SW480 (cell line): ENCODE results near the gene HNRNPA3.
"Not testable (repeated sequence)": the region's sequence is repeated elsewhere in the genome, so short reads cannot be mapped to it uniquely, and the experiment has no call there.

Experiments
- DNase-seq: peaks from one replicate; pipeline ENCODE4 v3.0.0-alpha.2; 2016; ENCODE audit warnings: low spot score

HNRNPA3 gene

DNA sequence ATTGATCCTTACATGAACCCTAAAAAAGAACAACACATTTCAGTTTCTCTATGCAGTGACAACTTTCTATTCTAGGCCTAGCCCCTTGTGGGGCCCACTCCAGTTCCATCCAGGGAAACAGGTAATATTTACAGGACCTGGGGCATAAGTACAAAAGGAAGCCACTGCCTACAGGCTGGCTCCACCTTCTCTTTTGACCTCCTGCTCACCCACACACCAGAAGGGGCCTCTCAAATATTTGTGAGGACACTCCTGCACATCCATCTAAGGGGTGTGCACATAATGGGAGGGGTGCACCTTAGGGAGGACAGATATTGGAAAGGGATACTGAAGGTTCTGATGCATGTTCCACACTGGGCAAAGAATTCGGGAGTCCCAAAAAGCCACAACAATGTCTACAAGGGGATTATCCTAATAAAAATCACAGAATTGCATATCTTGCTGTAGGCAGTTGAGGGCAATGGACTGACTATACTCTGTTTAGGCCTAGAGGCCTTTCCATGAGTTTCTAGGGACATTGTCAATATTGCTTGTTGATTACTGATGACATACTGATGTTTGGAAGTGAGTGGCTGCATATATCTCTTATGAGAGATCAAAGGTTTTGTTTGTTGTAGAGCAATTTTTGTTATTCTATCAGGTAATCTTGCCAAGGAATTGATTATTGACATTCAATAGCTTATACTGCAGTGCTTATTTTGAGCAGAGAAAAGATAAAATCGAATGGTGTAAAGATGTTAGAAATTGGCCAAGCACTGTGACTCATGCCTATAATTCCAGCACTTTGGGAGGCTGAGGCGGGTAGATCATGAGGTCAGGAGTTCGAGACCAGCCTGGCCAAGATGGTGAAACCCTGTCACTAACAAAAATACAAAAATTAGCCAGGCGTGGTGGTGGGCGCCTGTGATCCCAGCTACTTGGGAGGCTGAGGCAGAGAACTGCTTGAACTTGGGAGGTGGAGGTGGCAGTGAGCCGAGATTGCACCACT, 23.8 kb upstream of the HNRNPA3 start:
- no peak for DNase-seq

GRCh38 chr2:177190941-177191340, 21.7 kb upstream of the HNRNPA3 start:
- DNase-seq: no peak

DNA sequence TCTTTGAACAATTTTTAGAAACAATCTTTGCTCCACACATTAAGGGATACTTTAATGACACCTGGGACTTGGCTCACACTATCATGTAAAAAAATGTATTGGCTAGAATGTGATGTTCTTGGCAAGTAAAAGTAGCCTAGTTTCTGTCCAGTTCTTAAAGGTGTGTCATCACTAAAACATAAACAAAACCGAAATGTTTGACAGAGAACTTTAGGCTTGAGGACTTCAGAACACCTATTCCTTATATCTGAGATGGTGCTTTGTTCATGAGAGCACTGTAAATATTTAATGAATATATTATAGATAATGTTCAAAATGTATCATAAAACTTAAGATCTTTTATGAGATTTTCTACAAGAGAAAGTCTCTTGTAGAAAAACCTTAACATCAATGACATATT, 19.8 kb upstream of the HNRNPA3 start:
- no peak for DNase-seq

- DNase-seq: no peak
Observed at GRCh38 chr2:177193240-177193639, 19.4 kb upstream of the HNRNPA3 start.

DNA sequence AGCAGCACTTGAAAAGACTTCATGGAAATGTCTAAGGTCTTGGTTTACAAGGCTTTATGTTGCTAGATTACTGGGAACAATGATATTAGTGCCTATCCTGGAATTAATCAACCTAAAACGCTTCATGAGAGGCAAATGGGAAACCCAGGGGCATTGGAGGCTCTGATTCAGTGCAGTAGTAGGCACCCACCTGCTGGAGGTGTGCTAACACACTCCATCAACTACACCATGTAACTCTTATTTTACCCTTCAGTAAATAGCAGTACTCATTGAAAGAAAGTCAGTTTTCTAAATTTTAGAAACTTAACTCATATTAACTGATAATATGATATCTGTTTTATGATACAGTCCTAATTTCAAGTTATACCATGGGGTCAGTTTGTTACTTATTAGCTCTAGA, 17.4 kb upstream of the HNRNPA3 start:
- DNase-seq: no peak

DNA sequence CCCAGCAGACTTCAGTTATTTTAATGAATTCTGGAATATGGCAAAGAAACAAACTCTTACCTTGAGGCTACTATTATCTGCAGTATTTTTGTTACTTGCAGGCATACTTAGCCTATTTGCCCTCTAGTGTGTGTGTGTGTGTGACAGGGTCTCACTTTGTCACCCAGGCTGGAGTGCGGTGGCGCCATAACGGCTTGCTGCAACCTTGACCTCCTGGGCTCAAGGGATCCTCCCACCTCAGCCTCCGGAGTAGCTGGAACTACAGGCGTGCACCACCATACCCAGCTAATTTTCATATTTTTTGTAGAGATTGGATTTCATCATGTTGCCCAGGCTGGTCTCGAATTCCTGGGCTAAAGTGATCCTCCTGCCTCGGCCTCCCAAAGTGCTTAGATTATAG, 12.2 kb upstream of the HNRNPA3 start:
- DNase-seq: not testable (repeated sequence)

GRCh38 chr2:177201919-177202346, 10.7 kb upstream of the HNRNPA3 start:
- no peak for DNase-seq

DNA sequence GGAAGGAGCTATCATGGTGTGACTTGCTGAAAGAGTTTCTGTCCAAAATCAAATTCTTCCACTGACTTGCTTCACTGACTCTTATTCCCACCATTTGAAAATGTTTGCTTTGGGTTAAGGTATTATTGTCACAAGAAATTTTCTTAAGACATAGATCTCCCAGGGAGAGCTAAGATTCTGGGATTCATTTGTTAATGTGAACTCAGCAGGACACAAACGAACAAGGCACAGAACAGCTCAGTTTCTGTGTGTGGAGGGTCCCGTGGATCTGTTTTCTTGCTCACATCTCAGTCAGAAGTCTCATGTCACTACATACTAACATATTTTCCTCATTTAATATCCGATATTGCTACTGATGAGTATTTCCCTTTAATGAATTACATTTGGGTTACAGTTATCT, 8.2 kb upstream of the HNRNPA3 start:
- DNase-seq: no peak

GRCh38 chr2:177207101-177207500, 5.5 kb upstream of the HNRNPA3 start:
- DNase-seq: no peak

DNA sequence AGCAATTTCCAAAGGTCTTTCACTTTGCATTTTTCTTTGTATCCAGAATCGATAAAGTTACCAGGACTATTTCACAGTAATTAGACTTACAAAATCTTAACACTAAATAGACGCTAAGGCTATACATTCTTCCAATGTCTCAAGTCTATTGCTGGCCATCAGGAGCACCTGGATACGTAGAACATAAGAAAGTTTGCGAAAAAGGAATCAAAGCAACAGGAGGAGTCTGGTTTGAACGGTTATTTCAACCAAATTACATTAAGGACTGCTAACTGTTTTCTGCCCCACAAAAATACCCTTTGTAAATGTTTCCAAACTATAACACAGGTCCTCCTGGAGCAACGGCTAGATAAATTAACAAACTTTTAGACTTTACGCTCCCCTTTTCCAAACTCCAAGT, 1.4 kb upstream of the HNRNPA3 start:
- DNase-seq: no peak

GRCh38 chr2:177211576-177212105, 953 bp upstream of the HNRNPA3 start:
- DNase-seq: no peak

DNA sequence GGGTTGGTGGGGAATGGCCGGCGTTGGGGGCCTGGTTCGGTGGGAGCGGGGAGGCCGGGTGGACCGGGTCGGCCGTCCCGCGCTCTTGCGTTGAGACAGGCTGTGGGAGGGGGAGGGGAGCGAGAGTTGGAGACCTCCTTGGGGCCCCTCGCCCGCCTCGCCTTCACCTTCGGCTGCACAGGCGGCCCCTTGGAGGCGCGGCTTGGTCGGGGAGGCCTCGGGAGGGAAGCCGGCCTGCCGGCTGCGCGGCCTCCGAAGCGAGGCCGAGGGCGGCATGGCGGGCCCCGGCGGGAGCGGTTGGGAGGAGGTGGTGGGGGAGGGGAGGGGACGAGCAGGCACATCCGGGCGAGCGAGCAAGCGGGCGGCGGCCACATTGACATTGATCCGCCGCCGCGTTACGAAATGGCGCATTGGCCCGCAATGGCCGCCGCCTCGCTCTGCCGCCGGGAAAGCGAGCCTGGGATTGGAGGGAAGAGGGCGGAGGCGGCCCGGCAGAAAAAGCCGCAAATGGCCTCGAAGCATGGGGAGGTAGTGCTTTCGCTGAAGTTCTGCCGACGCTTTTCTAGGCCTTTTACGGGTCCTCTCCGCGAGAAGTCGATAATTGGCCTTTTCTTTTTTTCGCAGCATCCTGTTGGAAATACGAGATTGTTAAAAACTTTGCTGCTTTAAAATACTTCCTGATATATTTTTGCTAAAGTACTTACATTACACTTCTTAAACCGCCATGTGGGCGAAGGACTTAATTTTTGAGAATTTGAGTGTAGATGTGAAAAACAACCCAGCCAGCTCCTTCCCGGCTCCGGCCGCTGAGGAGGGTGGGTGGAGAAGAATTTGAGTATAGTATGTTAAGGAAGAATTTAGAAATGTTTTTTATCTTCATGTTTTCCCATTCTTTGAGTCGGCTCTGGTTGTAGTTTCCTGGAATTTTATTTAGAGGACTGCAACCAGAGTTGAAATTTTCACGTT, 580 bp downstream of the HNRNPA3 start:
- peak; percentile 93 for DNase-seq

DNA sequence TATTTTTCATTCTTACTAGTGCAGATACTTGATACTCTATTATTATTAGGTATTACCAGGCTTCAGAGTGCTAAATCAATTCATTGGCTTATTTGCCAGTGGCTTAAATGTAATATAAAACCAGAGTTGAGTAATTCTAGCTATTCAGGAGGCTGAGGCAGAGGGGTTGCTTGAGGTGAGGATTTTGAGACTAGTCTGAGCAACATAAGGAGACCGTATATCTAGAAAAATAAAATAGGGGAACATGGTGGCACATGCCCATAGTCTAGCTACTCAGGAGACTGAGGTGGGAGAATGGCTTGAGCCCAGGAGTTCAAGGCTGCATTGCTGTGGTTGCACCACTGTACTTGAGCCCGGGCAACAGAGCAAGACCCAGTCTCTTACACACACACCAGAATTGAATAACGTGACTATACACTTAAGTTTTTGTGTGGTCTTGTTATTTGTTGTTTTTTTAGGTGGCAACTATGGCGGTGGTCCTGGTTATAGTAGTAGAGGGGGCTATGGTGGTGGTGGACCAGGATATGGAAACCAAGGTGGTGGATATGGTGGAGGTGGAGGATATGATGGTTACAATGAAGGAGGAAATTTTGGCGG, 4.8 kb downstream of the HNRNPA3 start:
- no peak for DNase-seq

GRCh38 chr2:177219787-177220186, 7.2 kb downstream of the HNRNPA3 start:
- DNase-seq: not testable (repeated sequence)

DNA sequence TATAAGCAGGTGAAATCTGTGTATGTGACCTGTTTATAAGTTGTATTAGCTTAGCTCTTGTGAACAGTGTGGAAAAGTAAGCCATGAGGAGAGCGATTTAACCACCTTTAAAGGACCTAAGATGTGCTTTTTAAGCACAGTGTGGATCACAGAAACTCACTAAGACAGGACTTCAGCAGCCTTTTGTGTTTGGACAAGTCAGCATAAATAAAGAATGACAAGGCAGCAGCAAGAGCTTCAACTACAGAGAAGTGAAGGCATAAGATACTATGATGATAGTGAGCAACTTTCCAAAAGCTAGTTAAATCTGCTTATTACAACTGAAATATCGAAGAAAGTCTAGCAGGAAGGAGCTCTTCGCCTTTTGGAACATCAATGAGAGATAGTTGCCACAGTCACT, 8.9 kb downstream of the HNRNPA3 start:
- DNase-seq: no peak

- DNase-seq: no peak
Observed at GRCh38 chr2:177221970-177222369, 9.4 kb downstream of the HNRNPA3 start.

GRCh38 chr2:177223436-177223835, 10.8 kb downstream of the HNRNPA3 start:
- DNase-seq: not testable (repeated sequence)

DNA sequence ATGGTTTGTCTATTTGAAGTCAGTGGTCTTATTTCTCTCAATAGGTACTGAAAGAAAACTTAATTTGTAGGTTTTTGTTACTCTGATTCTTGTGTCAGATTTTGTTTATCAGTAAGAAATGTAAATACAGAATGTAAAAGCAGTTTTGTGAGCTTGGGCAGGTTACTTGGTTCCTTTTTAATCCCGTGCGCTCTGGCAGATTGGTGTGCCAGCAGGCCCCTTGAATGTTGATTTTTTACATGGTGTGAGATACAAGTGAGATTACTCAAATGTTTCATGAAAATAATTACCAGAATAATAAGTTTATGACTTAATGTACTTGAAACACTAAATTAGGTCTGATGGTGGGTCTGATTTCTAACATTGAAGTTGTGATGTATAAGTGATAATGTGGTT, 13.4 kb downstream of the HNRNPA3 start:
- DNase-seq: no peak

GRCh38 chr2:177229442-177230242, 17.0 kb downstream of the HNRNPA3 start:
- DNase-seq: no peak

- DNase-seq: no peak
Observed at GRCh38 chr2:177231270-177231669, 18.7 kb downstream of the HNRNPA3 start.

DNA sequence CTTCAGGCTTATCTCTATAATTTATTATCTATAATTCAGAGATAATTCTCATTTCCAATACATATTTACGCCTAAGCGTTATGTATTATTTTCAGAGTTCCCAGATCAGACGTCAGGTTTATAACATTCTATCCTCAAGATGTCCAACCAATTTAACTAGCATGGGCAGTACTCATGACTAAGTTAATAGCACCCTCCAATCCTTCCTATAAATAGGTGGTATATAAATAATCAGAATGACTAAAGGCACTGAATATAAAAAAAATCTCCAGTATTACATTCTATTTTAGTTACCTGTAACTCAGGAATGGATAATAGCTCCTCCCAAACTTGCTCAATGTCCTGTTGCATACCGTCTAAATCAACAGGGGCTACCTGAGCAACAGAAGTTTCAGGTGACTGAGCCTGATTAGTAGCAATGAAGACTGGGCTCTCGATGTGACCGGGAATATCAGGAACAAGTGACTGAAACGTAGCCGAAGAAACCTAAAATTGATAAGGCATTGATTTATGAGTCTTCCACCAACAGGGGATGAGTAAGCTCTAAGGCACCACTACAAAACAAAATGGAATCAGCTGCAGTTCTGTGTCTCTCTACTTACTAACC, 19.6 kb downstream of the HNRNPA3 start:
- no peak for DNase-seq
